NCI-H524 treated with DMSO at 0.1 percent for 48 hours (cell line): ENCODE measurements around the gene AP4S1.
"Not testable (repeated sequence)": the region's sequence is repeated elsewhere in the genome, so short reads cannot be mapped to it uniquely, and the experiment has no call there.

Experiments used
- DNase-seq: peaks from one replicate; lab custom pipeline; 2025; lab: John Stamatoyannopoulos, UW

The AP4S1 gene

DNA sequence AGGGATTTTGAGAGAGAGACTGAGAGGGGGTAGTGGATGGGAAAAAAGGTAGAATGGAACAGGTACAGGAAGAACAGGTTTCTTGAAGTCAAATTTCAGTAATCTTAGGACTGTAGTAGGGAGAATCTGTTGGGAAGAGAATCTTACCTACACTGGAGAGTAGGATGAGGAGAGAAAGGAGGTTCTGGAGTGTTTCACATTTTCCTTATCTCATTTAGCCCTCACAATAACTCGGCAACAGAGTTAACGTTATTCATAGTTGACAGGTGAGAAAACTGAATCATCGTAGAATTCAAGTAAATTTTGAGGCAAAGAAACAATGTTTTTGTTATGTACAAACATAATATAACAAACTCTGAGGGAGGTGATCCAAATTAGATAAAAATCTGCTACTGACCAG, 17.9 kb downstream of the AP4S1 start:
- no peak for DNase-seq

GRCh38 chr14:31045501-31046080, 20.1 kb downstream of the AP4S1 start:
- DNase-seq = no peak

GRCh38 chr14:31047503-31047902, 22.1 kb downstream of the AP4S1 start:
- no peak for DNase-seq

GRCh38 chr14:31051023-31051422, 25.6 kb downstream of the AP4S1 start:
- no peak for DNase-seq

DNA sequence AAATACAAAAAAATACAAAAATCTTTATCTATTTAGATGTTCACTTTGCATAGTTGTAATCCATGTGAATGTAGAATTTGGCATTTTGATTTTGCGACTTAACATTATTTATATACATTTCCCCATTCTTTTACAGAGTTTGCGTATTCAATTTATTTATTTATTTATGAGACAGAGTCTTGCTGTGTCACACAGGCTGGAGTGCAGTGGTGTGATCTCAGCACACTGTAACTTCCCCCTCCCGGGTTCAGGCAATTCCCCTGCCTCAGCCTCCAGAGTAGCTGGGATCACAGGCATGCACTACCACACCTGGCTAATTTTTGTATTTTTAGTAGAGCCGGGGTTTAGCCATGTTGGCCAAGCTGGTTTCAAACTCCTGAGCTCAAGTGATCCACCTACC, 26.1 kb downstream of the AP4S1 start:
- no peak for DNase-seq

DNA sequence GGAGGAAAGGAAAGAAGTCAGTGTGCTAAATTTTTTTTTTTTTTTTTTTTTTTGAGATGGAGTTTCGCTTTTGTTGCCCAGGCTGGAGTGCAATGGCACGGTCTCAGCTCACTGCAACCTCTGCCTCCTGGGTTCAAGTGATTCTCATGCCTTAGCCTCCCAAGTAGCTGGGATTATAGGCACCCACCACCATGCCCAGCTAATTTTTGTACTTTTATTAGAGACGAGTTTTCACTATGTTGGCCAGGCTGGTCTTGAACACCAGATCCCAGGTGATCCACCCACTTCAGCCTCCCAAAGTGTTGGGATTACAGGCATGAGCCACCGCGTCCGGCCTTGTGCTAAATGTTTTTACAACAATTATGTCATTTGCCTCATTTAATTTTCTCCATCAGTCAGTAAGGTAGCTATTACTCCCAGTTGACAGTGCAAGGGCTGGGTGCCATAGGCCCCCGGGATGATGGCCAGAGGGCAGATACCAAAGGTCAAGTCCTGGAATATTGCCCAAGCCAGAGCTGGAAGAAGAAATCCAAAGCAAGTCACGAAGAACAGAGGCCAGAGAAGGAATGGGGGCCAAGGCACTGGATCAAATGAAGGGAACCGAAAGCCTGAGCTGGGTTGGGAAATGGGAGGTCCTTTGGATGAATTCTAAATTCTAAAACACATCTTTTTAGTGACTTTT, 27.6 kb downstream of the AP4S1 start:
- DNase-seq = not testable (repeated sequence)

GRCh38 chr14:31057035-31057434, 31.6 kb downstream of the AP4S1 start:
- DNase-seq = no peak

GRCh38 chr14:31057701-31058364, 32.4 kb downstream of the AP4S1 start:
- peak; percentile 88 for DNase-seq

- DNase-seq = peak; percentile 36
These were observed 33.9 kb downstream of the AP4S1 start for GRCh38 chr14:31059152-31059924.

- no peak for DNase-seq
These were observed 34.9 kb downstream of the AP4S1 start for GRCh38 chr14:31060253-31060875.

DNA sequence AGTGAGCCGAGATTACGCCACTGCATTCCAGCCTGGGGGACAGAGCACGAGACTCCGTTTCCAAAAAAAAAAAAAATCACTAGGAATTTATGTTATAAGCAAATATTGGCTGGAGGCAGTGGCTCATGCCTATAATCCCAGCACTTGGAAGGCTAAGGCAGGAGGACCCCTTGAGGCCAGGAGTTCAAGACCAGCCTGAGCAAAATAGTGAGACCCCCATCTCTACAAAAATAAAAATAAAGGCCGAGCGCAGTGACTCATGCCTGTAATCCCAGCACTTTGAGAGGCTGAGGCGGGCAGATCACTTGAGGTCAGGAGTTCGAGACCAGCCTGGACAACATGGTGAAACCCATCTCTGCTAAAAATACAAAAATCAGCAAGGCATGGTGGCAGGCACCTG, 37.5 kb downstream of the AP4S1 start:
- DNase-seq = not testable (repeated sequence)

DNA sequence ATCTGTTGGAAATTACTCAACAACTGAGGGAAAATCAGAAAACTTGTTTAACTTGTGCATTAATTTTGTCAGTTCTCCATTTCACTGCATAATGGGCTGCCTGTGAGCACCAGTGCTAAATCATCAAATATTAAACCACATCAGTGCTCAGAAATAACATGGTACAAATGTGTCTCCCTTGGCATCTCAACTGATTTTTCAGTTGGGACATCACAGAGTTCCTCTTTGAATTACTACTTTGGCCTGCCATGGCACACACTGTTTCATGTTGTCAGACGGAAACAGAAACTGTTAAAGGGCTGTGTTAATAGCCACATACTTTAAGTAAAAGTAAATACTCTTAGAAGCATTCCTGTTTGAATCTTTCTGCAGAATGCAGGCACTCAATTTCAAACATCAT, 42.8 kb downstream of the AP4S1 start:
- no peak for DNase-seq

GRCh38 chr14:31069343-31069742, 43.9 kb downstream of the AP4S1 start:
- DNase-seq = no peak

DNA sequence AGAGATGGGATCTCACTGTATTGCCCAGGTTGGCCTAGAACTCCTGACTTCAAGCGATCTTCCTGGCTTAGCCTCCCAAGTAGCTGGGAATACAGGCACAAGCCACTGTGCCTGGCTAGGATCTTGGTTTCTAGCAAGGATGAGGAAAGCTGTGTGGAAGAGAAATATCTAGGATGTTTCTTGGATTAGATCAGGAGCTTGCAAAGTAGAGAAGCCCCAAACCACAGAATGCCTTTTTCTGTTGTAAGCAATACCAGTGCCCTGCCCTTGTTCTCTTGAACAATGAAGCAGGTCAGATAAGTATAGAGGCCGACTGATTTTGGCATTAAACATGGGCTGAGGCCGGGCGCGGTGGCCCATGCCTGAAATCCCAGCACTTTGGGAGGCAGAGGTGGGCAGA, 45.0 kb downstream of the AP4S1 start:
- no peak for DNase-seq

DNA sequence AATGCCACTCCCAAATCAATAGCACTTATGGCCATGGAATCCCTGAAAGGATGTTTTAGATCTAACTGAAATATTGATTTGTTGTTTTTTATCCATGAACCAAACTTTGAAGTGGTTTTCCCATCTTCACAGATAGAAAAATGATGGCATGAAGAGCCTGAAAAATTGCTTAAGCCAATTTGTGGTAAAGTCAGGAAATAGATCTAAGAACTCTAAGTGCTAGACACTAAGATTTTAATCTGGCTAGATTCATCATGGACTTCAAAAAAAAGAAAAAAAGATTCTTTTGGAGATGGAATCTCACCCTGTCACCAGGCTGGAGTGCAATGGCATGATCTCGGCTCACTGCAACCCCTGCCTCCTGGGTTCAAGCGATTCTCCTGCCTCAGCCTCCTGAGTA, 45.7 kb downstream of the AP4S1 start:
- no peak for DNase-seq

DNA sequence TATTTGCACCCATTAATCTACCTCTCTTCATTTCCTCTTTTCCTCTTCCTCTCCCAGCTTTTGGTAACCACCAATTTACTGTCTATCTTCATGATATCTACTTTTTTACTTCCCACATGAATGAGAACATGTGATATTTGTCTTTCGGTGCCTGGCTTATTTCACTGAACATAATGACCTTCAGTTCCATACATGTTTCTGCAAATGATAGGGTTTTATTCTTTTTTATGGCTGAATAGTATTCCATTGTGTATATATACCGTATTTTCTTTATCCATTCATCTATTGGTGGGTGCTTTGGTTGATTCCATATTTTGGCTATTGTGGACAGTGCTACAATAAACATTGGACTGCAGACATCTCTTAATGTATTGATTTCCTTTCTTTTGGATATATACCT, 49.7 kb downstream of the AP4S1 start:
- DNase-seq = no peak

- no peak for DNase-seq
These were observed 53.3 kb downstream of the AP4S1 start for GRCh38 chr14:31078766-31079165.

DNA sequence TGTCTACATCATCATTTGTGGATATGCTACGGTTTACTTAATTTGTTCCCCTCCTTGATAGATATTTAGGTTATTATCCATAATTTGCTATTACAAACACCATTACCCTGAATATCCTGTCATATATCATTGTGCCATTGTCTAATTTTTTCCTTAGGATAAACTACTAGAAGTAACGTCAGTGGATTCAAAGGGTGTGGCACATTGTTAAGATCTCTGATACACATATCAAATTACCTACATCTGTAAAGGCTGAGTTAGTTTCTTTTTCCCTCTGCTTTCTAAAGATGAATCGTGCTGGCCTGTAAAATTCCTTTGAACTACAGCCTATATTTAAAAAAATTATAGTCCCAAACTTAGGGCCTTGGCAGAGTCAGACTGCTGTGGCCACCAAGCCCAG, 54.6 kb downstream of the AP4S1 start:
- no peak for DNase-seq

DNA sequence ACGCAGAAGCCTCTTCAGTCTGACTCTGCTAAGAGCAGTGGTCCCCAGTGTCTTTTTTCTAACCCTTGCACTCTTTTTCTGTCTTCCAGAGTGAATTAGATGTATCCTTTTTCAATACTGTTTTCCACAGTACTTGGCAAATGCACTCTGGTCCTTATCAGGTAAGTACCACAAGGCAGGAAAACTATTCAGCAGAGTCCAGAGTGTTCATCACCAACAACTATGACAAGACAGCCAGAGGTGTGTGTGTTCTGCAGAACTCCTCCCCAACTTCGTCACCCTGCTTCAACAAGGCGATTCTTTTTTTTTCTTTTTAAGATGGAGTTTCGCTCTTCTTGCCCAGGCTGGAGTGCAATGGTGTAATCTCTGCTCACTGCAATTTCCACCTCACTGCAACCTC, 55.0 kb downstream of the AP4S1 start:
- no peak for DNase-seq

DNA sequence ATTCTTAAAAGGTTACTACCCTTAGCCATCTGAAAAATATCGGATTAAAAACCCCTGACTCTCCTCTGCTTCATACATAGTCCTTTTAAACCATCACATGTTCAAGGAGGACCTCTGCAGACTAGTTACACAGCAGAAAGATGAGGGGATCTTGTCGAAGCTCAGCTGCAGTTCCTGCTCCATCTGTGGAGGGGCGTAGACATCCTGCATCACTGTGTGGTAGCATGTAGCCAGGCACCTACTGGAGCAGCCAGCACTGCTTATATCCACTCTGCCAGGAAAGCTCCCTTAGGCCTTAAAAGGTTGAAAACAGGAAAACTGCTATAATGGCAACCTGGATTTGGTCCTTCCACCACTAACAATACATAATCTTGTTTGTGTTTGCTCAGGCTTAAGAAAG, 58.3 kb downstream of the AP4S1 start:
- no peak for DNase-seq

DNA sequence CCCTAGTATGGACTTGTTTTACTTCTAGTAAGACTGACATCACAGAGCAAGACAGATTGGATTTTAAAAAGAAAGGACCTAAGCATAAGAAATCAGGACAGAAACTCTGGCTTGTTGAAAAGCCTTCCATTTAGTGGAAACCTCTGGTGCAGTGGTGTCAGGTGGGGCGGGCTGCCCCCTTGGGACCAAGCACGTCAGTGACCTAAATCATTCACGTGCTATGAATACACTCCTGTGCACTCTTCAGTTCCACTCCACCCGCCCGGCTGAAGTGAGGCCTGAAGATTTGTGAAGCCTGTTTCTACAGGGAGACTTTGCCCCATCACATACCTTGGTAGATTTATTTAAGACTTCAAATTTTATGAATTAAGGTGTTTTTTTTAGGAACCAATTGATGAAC, 58.9 kb downstream of the AP4S1 start:
- DNase-seq = no peak

DNA sequence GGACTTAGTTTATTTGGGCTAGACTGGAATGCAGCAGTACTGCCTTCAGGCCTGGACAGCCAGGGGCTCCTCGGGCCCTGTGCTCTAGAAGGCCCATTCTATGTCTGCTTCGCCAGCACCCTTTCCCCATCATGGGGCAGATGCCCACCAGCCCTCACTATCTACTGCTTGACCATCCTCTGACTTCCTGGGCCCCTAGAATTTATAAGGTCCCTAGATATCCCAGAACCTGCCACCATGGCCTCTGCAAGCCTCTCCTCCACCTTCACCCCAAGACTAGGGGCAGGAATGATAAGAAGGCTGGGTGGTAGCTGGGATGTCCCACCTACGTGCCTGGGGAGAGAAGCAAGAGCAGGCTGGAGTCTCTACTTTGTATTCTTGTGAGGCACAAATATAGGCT, 59.6 kb downstream of the AP4S1 start:
- no peak for DNase-seq
